HG03103 (cell line): Measurements from ENCODE around the gene KIF26B.
"Not testable (repeated sequence)": the region's sequence is repeated elsewhere in the genome, so short reads cannot be mapped to it uniquely, and the experiment has no call there.

ENCODE experiments used
- ATAC-seq: cut with Tn5 transposase; IDR thresholded peaks from one replicate; pipeline ENCODE4 v1.9.1; 2021; ENCODE audit warnings: low read depth; ENCODE audit not compliant: unreplicated experiment

Gene KIF26B

GRCh38 chr1:245377854-245378253 is 223.1 kb downstream of the KIF26B start:
- no peak for ATAC-seq

- no peak for ATAC-seq
These were observed 223.5 kb downstream of the KIF26B start for GRCh38 chr1:245378311-245378722.

DNA sequence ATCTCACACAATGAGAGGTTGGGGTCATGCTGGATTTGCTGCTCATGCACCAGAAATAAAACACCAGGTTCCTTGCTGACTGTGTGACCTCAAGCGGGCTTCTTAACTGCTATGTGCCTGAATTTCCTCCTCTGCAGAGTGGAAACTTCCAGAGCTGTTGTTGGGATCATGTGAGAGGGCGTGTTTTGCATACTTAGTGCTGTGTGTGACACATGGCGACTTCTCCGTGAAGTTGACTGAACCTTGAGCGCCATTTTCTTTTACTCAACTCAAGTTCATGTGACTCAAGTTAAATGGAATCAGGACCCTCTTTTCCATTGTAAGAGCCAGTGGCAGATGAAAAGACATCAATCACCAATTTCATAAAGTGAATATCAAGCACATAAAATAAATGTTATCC is 224.0 kb downstream of the KIF26B start:
- no peak for ATAC-seq

DNA sequence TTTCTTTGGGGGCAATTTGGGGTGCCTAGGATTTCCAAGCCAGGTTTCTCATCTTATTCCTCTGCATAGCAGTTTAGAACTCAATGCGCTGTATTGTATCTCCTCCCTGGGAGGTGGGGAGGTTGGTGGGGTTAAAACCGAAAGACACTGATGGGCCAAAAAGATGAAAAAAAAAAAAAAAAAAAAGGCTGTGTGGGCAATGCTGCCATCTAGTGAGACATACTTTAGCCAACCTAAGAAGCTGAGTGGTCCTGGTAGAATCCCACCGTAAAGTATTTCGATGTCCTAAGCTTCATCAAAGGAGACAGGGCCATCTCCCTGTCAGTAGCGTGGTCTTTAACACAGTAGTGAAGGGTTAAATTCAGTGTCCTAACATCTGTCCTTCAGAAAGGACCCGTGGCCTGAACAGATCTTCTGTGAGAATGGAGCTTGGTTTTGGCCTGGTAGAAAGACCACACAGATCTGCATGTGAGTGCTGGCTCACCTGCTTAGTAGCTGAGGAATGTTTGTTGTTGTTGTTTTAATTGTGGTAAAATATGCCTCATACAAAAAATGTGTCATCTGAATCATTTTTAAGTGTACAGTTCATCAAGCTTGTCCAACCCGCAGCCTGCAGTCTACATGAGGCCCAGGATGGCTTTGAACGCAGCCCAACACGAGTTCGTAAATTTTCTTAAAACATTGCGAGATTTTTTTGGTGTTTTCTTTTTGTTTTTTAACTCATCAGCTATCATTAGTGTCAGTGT is 226.2 kb downstream of the KIF26B start:
- no peak for ATAC-seq

DNA sequence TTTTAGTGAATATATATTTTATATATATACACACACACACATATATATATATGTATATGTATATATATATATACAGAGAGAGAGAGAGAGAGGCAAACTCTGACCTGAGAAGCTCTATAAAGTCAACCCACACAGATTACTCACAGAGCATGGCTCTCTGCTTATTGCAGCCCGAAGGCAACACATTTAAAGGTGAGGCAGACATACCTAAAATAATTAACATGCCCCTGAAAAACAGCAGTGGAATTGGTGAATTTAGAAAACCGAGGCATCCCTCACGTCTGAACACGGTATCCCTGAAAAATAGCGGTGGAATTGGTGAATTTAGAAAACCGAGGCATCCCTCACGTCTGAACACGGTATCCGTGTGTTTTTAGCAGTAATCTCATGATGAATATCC is 228.2 kb downstream of the KIF26B start:
- no peak for ATAC-seq

DNA sequence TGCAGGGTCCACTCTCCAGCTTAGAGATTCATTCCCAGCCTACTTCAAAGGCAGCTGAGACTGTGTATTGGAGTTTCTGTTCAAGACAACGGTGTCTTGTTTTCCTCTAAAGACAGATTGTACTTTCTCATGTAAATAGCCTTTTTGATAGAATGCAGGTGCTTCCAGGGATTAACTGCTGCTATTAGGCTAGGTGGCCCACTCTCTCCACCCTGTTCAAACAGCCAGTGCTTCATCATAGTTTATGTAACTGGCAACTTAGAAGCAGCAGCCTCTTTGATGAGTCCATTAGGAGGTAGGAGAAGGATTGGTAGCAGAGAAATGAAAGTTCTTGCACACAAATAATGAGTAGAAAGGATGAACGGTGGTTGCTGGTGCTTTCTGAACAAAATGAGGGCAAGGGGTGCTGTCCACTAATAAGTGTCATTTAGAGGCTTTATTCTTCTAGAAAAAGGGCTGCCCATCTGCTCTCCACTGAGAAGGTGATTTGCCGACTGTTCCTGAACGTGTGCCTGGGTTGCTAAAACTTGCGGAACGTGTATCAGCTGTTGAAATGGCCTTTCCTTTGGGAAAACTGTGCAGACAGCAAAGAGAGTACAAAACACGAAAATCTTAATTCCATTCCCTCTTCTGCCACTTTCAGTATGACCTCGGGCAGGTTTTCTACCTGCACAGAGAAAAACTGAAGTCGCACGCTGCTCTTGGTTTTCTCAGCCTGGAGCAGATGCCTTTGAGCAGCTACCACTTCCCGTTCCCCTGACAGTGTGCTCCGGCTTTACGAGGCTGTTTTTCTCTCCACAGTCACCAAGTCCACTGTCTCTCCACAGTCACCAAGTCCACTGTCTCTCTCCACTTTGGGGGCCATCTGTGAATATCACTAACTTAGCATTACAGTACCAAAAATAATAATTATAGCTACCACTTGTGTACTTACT is 228.9 kb downstream of the KIF26B start:
- no peak for ATAC-seq

GRCh38 chr1:245386297-245386971 is 231.6 kb downstream of the KIF26B start:
- no peak for ATAC-seq

- ATAC-seq = no peak
These were observed 233.9 kb downstream of the KIF26B start for GRCh38 chr1:245388687-245389086.

DNA sequence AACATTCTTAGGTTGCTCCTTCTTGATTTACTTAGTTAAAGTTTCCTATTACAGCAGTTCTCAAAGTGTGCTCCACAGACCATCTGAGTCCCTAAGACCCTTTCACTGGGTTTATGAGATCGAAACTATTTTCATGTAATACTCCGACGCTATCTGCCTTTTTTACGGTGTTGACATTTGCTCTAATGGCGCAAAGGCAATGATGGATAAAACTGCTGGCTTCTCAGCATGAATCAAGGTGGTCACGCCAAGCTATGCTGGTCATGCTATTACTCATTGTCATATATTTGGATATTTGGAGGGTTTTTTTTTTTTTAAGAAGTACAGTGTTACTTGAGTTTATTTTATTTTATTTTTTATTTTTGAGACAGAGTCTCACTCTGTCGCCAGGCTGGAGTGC is 235.1 kb downstream of the KIF26B start:
- ATAC-seq = no peak

DNA sequence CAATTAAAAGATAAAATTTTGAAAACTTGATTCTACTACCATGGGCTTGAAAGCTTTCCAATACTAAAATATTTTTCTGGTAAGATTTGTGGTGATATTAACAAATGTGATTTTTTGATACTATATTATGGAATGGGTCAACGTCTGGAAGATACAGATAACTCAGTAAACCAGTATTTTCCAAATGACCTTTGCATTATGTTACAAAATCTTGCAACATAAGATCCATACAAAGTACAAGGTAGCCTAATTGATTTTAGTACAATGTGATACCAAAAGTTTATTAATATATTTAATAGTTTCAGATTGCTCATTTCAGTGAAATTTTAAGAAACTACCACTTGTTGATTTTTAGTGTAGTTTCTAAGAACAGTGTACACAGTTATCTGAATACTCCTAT is 236.2 kb downstream of the KIF26B start:
- ATAC-seq = no peak

- ATAC-seq = no peak
These were observed 238.9 kb downstream of the KIF26B start for GRCh38 chr1:245393694-245394093.

DNA sequence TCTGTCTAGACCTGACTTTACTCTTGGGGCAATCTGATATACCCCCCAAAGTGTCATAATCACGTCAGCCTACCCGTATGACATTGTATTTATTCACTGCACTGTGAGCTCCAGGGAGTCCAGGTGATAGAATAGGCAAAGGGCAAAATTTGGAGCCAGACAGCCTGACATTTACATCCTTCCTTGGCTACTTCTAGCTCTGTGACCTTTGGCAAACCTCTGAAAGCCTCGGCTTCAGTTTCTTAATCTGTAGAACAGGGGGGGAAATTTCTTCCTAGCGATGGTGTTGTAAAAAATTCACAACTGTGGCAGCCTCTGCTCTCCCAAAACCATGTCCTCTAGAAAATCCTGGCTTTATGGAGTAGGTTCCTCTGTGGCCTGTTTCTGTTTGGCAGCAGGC is 240.9 kb downstream of the KIF26B start:
- no peak for ATAC-seq

- ATAC-seq = no peak
These were observed 241.8 kb downstream of the KIF26B start for GRCh38 chr1:245396615-245397014.

DNA sequence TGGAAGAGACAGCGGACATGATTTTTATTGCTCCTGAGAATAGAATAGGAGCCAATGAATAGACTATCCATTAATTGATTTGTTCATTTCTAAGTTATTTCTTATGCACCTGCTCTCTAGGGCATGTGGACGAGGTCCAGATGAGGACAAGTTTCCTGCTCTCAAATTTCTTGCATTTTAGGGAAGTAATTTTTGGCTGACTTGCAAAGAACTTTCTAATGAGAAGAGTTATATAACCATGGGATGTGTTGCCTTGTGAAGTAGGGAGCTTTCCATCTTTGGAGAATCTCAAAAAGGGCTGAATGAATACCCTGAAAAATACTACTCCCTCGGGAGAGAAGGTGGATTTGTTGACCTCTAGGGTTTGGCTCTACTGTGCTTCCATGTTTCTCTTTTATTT is 243.0 kb downstream of the KIF26B start:
- ATAC-seq = no peak

GRCh38 chr1:245398180-245398579 is 243.4 kb downstream of the KIF26B start:
- no peak for ATAC-seq

GRCh38 chr1:245401881-245402587 is 247.2 kb downstream of the KIF26B start:
- no peak for ATAC-seq

DNA sequence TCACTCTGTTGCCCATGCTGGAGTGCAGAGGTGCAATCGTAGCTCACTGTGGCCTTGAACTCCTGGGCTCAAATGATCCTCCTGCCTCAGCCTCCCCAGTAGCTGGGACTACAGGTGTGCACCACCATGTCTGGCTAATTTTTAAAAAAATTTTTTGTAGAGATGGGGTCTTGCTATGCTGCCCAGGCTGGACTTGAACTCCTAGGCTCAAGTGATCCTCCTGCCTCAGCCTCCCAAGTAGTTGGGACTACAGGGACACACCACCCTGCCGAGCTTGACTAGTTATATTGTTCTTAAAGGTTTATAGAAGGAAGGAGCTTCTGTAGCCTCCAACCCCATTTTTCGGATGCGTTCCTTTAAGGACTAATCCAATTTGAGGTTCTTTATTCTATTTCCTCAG is 248.2 kb downstream of the KIF26B start:
- ATAC-seq = not testable (repeated sequence)

GRCh38 chr1:245404527-245404926 is 249.7 kb downstream of the KIF26B start:
- ATAC-seq = no peak

DNA sequence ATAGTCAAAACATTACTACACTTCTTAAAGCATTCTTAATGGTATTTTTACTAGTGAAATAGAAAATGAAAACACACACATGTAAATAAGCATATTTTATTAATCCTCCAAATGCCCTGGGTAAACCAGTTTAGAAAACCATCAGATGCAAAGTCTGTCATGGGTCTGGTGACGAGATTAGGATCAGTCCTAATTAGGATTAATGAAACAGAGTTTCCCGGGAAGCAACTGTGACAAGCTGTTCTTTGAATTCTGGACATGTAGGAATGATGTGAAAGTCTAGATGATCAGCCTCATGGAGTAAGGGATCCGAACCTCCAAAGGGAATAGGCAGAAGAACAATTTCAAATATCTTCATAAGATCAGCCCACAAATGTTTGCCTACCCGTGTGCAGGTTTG is 250.2 kb downstream of the KIF26B start:
- no peak for ATAC-seq

DNA sequence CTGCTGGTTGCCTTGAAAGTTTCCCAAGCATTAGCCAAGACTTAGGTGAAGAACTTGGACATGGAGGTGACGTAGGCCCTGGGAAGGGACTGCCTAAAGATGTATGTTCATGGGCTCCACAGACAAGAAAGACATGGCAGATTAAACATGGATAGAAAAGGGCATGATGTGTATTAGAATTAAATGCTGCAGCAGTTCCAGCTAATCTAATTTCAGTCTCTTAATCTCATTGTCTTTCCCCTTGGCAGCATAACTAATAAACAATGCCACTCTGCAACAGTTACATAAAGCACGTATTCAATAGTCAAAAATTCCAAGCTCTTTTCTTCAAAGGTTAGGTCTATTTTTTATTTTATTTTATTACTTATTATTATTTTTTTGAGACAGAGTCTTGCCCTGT is 251.6 kb downstream of the KIF26B start:
- ATAC-seq = no peak

GRCh38 chr1:245407983-245408382 is 253.2 kb downstream of the KIF26B start:
- ATAC-seq = no peak
